Stomach (tissue), 4 donors: ENCODE measurements around the gene ROBO1.

Experiments used
- POLR2AphosphoS5 ChIP-seq, 3 donors: sonication (generic); formaldehyde crosslinking; IDR thresholded peaks; one replicate each; pipeline ENCODE4 v1.6.1; 2016; ENCODE audit warnings: antibody characterized with exemption in 3 of 3
- TF ChIP-seq, protein P1 (sequence below), 7 experiments: fragments of 450-650 bp in 4 of 7; fragments of 200-600 bp in 3 of 7; sonication (generic) in 3 of 7; IDR thresholded peaks; one replicate each; pipeline ENCODE4 v1.5.1; 2016 to 2019; ENCODE audit warnings: antibody characterized with exemption in 7 of 7, control low read depth in 2 of 7, mild to moderate bottlenecking in 1 of 7

GRCh38 chr3:78941587-78941986, 826.2 kb downstream of the ROBO1 start:
- peak in 1 of 3 donors; percentile 18 for TF ChIP-seq POLR2AphosphoS5 (IDR thresholded peaks at IDR 0.05)
- TF ChIP-seq, protein P1, sequence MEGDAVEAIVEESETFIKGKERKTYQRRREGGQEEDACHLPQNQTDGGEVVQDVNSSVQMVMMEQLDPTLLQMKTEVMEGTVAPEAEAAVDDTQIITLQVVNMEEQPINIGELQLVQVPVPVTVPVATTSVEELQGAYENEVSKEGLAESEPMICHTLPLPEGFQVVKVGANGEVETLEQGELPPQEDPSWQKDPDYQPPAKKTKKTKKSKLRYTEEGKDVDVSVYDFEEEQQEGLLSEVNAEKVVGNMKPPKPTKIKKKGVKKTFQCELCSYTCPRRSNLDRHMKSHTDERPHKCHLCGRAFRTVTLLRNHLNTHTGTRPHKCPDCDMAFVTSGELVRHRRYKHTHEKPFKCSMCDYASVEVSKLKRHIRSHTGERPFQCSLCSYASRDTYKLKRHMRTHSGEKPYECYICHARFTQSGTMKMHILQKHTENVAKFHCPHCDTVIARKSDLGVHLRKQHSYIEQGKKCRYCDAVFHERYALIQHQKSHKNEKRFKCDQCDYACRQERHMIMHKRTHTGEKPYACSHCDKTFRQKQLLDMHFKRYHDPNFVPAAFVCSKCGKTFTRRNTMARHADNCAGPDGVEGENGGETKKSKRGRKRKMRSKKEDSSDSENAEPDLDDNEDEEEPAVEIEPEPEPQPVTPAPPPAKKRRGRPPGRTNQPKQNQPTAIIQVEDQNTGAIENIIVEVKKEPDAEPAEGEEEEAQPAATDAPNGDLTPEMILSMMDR (IDR thresholded peaks at IDR 0.05): no peak
